WTC11 (cell line): ENCODE results near the gene PLA2G2D.

Experiments used
- CREM ChIP-seq: sonication (generic); formaldehyde crosslinking; IDR thresholded peaks from 2 replicates; pipeline ENCODE4 v1.8.1; 2022; ENCODE audit warnings: mild to moderate bottlenecking, missing genetic modification reagents, moderate library complexity
- KAT7 ChIP-seq: sonication (generic); formaldehyde crosslinking; IDR thresholded peaks from 2 replicates; pipeline ENCODE4 v1.8.1; 2023; ENCODE audit warnings: missing genetic modification reagents, mild to moderate bottlenecking, borderline replicate concordance
- TEAD4 ChIP-seq: sonication (generic); formaldehyde crosslinking; IDR thresholded peaks from 2 replicates; pipeline ENCODE4 v1.8.0; 2022; ENCODE audit warnings: mild to moderate bottlenecking, missing genetic modification reagents
- TF ChIP-seq, protein P1 (sequence below): fragments of 200-600 bp; IDR thresholded peaks from 2 replicates; pipeline ENCODE4 v1.8.0; 2022; ENCODE audit warnings: antibody characterized with exemption

DNA sequence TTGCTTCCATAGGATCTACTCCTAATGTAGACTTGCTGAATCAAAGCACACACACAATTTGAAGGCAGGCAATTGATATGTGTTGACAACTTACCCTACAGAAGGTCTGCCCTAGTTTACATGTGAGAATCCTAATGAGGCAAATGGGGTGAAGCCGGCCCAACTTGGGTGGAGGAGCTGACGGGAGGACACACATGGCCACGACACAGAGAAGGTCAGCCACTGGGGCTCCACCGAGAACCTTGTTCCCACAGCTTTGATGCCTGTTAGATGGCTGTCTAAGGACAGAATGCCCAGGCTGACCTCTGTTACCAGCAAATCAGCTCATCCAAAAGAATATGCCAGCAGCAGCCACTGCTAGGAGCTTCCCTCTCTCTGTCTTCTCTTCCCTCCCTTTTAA lies 1.5 kb upstream of the PLA2G2D start:
- TF ChIP-seq TEAD4 (no peak), KAT7 (no peak), CREM (CRISPR knock-in tag) (no peak)
- TF ChIP-seq, protein P1, sequence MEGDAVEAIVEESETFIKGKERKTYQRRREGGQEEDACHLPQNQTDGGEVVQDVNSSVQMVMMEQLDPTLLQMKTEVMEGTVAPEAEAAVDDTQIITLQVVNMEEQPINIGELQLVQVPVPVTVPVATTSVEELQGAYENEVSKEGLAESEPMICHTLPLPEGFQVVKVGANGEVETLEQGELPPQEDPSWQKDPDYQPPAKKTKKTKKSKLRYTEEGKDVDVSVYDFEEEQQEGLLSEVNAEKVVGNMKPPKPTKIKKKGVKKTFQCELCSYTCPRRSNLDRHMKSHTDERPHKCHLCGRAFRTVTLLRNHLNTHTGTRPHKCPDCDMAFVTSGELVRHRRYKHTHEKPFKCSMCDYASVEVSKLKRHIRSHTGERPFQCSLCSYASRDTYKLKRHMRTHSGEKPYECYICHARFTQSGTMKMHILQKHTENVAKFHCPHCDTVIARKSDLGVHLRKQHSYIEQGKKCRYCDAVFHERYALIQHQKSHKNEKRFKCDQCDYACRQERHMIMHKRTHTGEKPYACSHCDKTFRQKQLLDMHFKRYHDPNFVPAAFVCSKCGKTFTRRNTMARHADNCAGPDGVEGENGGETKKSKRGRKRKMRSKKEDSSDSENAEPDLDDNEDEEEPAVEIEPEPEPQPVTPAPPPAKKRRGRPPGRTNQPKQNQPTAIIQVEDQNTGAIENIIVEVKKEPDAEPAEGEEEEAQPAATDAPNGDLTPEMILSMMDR: no peak
